ENCODE results near the gene INSIG1. TPM values are rescaled to one million over a fixed set of nuclear protein-coding genes. Genes with fewer than 3 reads are reported as not detected.

Gene INSIG1
- total and polyA plus RNA-seq, 12 donors: 9.9 to 249 (median 56.1) TPM

- Histone ChIP-seq H3K4me3 (no peak overlapping the region), H3K4me1 (replicated peaks in 1 of 2) (no peaks in the 10 kb centered on the region), H3K9me3 (replicated peaks in 1 of 3) (no peaks in the 10 kb centered on the region), H3K36me3 (replicated peaks in 1 of 2) (no peaks in the 10 kb centered on the region), H3K27ac (no peak overlapping the region), H3K27me3 (no peaks in the 10 kb centered on the region)
- WGBS, 4 donors: 72 to 85% (median 79%) methylated on average over 9 of the region's 9 CpGs
- DNase-seq: no peak
- intact Hi-C loops (cut with DNase I): no loop called here
- TF ChIP-seq POLR2A (IDR thresholded peaks at IDR 0.05) (no peak), CTCF (IDR thresholded peaks at IDR 0.05) (no peak)
Observed at GRCh38 chr7:155278921-155279320, 18.8 kb upstream of the INSIG1 start.

DNA sequence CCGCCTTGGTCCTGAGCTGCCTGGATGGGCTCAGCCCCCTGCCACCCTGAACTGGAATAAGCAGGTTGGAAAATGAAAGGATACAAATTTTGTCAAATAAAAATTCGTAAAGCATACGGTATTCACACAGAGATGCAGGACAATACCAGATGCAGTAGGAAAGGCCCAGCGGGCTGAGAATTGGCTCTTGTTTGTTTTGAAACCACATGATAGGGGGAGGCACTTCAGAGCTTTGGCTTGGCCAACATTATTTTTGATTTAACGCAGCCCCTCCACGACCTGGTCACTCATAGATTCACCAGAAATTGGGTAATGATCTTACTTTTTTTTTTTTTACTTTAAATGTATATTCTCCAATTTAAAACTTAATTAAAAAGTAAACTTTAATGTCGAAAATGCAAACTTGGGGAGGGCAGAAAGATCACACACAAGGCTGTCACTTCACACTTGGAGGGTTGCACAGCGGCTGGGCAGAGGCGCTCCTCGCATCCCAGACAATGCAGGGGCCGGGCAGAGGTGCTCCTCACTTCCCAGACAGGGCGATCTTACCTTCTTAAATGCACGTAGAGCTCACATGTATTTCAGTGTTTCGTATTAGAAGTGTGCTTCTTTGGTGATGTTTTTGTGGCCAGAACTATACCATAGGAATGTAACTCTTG is 17.8 kb upstream of the INSIG1 start:
- no peak for DNase-seq
- Histone ChIP-seq H3K27ac (no peak overlapping the region), H3K27me3 (no peaks in the 10 kb centered on the region), H3K9me3 (replicated peaks in 1 of 3) (no peaks in the 10 kb centered on the region), H3K4me3 (no peak overlapping the region), H3K36me3 (replicated peaks in 1 of 2) (no peaks in the 10 kb centered on the region), H3K4me1 (replicated peaks in 1 of 2) (no peaks in the 10 kb centered on the region)
- WGBS, 4 donors: 78 to 88% (median 82%) methylated on average over 13 to 14 of the region's 14 CpGs
- intact Hi-C loops (cut with DNase I): no loop called here
- TF ChIP-seq CTCF (IDR thresholded peaks at IDR 0.05) (no peak), POLR2A (IDR thresholded peaks at IDR 0.05) (no peak)

- no peak overlapping the region for H3K4me3 ChIP-seq
- TF ChIP-seq POLR2A (IDR thresholded peaks at IDR 0.05) (no peak), CTCF (IDR thresholded peaks at IDR 0.05) (no peak)
- H3K9me3 ChIP-seq (replicated peaks in 1 of 3): no peaks in the 10 kb centered on the region
- DNase-seq: no peak
- 54 to 64% (median 60%) methylated on average over 12 to 13 of the region's 13 CpGs for WGBS, 4 donors
- no peak overlapping the region for H3K27ac ChIP-seq
- H3K4me1 ChIP-seq (replicated peaks in 1 of 2): no peaks in the 10 kb centered on the region
- intact Hi-C loops (cut with DNase I): no loop called here
- H3K36me3 ChIP-seq (replicated peaks in 1 of 2): no peaks in the 10 kb centered on the region
- H3K27me3 ChIP-seq: no peaks in the 10 kb centered on the region
Observed at GRCh38 chr7:155280446-155281397, 17.0 kb upstream of the INSIG1 start.

GRCh38 chr7:155281398-155281969 is 16.2 kb upstream of the INSIG1 start:
- TF ChIP-seq POLR2A (IDR thresholded peaks at IDR 0.05) (no peak), CTCF (IDR thresholded peaks at IDR 0.05) (no peak)
- 68 to 80% (median 77%) methylated on average over 8 to 9 of the region's 9 CpGs for WGBS, 4 donors
- Histone ChIP-seq H3K4me3 (no peak overlapping the region), H3K27ac (no peak overlapping the region), H3K4me1 (replicated peaks in 1 of 2) (no peaks in the 10 kb centered on the region), H3K9me3 (replicated peaks in 1 of 3) (no peaks in the 10 kb centered on the region), H3K27me3 (no peaks in the 10 kb centered on the region), H3K36me3 (replicated peaks in 1 of 2) (no peaks in the 10 kb centered on the region)
- DNase-seq: no peak
- intact Hi-C loops (cut with DNase I): no loop called here

Measured in adrenal gland (tissue), 12 donors.